Activated CD8-positive, alpha-beta memory T cell treated with anti-CD3 and anti-CD28 coated beads for 24 hours (primary cell): ENCODE measurements around the gene ACTL6B.

Experiments
- DNase-seq: peaks from one replicate; pipeline ENCODE4 v3.0.0-alpha.2; 2020

Gene ACTL6B

DNA sequence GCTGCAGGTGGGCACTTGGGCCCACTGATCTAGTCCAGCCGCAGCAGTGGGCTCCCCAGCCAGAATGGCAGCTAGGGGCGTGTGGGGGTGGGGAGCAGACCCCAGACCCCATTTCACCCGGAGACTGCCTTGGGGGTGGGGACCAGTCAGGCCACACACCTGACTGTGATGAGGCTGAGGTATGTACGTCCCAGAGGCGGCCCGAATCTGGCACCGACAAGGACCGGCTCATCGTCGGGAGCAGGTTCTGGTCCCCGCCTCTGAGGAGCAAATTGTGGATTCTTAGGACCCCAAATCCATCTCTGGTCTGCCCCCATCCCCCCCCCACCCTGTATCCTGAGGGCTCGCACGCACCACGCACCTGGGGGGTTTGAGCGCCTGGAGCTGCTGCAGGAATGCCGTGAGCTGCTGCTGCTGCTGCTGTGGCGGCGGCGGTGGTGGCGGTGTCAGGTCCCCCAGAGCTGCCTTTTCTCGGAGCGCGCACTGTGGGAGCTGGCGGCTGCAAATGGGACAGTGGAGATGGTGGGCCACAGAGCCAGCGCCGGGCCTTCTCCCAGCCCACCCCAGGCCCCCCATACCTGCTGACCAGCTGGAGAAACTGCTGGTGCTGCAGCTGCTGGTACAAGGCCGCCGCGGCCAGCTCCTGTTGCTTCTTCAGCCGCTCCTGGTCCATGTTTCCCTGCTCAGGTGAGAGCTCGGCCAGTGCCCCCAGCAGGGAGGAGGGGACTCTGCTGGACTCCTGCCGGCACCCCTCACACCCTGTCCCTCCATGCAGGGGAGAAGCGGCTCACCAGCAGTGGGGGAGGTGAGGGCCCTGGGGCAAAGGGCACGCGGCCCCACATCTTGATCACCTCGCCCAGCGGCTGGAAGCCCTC, 27.6 kb upstream of the ACTL6B start:
- no peak for DNase-seq

DNA sequence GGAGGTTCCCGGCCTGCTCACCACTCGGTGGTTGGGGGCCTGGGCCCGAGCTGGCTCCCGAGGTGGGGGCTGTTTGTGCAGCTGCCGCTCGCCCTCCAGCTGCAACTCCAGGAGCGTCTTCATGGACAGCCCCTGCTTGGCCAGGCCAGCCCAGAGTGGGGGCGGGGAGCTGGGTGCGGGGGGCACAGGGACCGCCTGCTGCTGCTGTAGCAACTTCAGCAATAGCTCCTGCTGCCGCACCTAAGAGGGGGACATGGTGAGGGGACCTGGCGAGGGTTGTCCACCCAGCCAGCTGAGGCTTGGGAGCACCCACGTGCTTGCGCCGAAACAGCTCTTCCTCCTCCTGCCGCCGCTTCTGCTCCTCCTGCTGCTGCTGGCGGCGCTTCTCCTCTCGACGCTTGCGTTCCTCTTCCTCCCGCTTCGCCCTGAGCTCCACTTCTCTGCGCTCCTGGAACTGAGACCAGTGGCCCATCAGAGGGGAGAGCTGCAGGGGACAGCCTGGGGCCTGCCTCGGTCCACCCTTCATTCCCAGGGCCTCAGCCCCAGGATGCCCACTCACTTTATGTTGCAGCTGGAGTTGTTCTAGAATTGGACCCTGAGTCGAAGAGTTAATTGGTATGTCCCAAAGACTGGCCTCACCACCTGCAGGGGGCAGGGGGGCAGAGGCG, 26.9 kb upstream of the ACTL6B start:
- DNase-seq: peak; percentile 57

DNA sequence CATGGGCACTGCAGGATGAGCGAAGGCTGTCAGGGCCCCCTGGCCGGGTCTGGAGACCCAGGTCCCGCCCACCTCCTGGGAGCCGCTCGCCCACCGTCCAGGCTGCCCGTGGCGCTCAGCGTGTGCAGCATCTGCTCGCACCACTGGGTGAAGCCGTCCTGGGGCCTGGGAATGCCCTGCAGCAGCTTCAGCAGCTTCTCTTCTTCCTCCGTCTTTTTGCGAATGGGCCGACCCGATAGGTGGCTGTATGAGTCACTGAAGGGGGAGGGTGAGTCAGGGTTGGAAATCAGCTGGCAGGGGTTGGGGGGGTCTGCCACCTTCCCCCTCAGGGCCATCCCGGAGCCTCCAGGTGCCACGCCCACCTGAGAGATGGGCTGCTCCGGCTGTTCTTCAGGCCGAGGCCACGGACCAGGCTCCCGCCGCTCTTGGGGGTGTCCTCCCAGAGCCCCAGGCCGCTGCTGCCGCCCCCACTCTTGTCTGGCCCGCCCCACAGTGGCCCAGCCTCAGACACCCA, 26.0 kb upstream of the ACTL6B start:
- DNase-seq: peak; percentile 66

DNA sequence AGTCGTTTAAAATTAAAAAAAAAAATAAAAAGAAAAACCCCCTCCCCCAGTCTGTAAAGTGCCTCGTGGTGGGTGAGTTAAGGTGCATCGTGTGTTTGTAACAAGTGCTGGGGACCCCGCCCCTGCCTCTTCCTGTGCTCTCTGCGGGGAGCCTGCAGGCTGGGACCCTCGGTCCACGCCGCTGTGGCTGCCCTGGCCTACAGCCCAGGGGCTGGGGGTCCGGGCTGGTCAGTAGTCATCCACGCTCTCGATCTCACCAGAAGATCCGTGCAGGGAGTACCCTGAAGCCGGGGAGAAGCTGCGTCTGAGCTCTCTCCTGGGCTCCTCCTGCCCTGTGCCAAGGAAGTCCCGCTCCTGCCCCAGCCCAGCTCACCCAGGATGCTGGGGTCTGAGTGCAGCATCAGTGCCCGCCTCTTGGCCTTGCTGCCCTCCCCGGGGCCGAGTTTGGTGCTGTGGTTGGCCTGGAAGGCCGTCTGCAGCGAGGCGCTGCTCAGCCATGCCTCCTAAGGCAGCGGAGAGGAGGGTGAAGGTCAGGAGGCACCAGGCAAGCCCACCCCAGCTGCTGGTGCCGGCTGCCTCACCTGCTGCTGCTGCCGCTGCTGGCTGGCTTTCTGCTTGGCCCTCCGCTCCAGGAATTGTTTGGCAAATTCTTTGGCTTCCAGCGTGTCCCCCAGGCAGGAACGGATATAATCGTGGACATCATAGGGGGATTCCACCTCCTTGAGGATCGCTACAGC, 25.4 kb upstream of the ACTL6B start:
- no peak for DNase-seq

DNA sequence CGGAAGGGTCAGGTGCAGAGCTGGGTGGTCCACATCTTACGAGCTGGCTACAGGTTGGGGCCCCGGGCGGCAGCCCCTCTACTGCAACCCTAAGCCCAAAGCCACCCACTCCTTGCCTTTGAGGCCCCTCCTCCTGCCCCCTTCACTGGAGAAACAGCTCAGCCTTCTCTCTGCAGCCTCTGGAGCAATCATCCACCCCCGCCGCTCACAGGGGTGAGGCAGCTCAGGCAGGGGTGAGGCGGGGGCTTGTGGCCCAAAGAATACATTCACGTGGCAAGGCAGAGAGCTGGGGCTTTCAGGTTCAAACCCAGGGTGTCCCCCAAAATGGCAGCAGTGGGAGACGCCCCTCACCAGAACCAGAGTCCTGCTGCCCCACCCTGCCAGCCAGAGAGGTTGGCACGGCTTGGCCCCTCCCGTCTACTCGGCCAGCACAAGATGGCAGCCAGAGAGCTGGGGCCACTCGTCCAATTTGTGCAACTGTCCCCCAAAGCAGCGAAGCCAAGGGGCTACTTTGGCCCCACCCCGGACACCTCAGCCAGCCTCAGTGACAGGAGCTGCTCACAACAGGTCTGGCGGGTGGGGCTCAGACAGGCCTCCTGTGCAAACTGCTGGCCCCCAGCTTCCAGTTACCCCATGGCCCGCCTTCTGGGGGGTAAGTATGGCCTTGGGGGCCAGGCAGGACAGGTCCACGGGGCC, 24.5 kb upstream of the ACTL6B start:
- DNase-seq: peak; percentile 63

DNA sequence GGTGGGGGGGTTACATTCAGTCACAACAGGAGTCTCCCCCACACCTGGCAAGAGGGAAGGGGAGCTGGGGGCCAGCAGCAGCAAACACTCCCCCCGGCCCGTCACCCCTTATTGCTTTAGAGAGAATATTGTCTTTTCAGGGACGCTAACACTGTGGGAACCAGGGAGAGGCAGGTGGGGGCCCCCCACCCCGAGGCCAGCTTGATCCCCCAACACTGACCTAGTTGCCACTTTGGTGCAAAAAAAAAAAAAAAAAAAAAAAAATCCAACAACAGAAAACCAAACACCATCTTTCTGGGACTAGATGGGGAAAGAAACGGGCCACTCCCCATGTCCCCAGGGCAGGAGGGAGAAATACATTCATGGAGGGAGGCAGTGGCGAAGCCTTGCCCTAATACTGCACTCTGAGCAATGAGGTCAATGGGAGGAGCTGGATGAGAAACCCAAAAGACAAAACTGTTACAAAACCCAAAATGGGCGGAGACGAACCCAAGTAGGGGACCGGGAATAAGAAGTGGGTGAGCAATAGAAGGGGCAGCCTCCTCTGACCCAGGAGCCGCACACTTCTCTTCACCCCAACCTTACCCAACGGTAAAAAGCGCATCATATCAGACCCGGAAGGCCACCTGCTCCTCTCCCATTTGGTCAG, 23.8 kb upstream of the ACTL6B start:
- DNase-seq: no peak

DNA sequence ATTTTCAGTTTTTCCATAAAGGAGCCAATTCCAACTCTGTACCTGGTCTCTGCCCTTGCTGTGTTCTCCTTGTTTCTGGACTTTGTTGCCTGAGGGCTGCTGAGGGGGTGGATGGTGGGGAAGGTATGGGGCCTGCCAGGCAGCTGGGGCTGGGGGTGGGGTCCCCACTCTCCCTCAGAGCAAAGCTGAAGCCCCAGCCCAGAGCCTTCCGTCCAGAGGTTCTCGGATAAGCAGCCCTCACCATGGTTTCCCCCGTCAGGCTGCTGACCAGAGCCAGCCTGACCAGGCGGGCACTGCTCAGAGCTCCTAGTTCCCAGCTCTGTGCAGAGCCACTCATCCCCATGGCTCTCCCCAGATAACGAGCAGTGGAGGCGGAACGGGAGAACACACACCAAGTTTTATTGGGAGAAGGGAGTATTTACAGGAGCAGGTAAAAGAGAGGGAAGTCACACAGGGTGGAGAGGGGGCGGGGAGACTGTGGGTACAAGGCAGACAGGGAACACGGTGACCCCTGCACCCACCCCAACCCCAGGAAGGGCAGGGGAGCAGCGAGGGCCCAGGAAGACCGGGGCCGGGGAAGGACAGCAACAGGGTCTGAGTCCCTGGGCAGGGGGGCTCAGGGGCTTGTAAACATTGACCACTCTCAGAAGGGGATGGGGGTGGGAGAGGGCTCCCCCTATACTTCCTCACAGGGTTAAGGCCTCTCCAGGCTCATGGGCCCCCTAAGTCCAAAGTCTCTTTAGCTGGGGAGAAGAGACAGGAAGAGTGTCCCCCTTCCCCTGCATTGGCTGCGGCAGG, 23.1 kb upstream of the ACTL6B start:
- DNase-seq: peak; percentile 57

DNA sequence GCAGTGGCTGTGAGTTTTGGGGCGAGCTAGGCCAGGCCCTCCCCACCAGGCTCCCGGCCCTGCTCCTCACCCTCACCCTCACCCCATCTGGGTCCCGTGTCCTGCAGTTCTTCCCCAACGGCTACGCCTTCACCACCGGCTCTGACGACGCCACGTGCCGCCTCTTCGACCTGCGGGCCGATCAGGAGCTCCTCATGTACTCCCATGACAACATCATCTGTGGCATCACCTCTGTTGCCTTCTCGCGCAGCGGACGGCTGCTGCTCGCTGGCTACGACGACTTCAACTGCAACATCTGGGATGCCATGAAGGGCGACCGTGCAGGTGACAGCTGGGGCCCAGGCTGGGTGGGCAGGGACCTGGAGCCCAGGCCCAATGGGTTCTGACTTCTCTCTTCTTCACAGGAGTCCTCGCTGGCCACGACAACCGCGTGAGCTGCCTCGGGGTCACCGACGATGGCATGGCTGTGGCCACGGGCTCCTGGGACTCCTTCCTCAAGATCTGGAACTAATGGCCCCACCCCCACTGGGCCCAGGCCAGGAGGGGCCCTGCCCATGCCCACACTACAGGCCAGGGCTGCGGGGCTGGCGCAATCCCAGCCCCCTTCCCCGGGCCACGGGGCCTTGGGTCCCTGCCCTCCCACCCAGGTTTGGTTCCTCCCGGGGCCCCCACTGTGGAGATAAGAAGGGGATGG, 22.2 kb upstream of the ACTL6B start:
- DNase-seq: peak; percentile 59

DNA sequence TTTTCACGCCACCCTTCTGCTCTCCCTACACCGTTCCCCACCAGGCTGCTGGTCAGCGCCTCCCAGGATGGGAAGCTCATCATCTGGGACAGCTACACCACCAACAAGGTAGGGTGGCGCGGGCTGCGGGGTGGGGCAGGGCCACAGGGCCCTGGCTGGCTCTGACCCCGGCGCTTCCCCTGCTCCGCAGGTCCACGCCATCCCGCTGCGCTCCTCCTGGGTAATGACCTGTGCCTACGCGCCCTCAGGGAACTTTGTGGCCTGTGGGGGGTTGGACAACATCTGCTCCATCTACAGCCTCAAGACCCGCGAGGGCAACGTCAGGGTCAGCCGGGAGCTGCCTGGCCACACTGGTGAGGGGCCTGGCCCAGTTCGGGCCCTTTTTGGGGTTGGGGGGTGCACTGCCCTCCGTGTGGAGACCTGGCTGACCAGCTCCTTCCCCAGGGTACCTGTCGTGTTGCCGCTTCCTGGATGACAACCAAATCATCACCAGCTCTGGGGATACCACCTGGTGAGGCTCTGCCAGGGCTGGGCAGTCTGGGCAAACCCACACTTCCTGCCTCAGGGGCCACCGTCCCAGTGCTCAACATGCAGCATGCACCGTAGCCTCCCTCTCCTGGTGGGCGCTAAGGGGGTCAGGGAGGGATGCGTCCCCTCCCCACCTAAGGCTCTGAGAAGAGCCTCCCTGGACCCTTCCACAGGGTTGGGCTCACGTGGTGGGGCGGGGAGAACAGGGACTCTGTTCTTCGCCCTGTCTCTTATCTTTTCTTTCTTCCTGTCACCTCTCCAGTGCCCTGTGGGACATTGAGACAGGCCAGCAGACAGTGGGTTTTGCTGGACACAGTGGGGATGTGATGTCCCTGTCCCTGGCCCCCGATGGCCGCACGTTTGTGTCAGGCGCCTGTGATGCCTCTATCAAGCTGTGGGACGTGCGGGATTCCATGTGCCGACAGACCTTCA, 21.3 kb upstream of the ACTL6B start:
- DNase-seq: peak; percentile 59

DNA sequence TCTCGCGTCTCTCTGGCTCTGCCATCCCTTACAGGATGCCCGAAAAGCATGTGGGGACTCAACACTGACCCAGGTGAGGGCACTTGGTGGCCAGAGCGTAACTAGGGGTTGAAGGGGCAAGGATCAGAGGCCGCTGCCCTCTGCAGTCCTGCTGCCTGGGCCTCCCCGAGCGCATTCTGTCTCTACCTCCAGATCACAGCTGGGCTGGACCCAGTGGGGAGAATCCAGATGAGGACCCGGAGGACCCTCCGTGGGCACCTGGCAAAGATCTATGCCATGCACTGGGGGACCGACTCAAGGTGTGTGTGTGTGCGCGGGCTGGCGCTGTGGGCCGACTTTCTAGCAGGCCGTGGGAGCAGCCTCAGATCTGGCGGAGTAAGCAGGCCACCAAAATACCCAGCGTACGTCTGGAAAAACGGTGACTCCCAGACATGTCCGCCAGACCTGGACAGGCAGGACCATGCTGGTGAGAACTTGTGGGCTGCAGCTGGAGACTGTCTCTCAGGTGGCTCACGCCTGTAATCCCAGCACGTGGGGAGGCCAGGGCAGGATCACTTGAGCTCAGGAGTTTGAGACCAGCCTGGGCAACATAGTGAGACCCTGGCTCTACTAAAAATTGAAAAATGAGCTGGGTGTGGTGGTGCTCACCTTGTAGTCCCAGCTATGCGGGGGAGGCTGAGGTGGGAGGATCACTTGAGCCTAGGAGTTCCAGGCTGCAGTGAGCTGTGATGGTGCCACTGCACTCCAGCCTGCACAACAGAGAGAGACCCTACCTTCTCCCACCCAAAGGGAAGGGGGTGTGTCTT, 20.5 kb upstream of the ACTL6B start:
- DNase-seq: no peak

DNA sequence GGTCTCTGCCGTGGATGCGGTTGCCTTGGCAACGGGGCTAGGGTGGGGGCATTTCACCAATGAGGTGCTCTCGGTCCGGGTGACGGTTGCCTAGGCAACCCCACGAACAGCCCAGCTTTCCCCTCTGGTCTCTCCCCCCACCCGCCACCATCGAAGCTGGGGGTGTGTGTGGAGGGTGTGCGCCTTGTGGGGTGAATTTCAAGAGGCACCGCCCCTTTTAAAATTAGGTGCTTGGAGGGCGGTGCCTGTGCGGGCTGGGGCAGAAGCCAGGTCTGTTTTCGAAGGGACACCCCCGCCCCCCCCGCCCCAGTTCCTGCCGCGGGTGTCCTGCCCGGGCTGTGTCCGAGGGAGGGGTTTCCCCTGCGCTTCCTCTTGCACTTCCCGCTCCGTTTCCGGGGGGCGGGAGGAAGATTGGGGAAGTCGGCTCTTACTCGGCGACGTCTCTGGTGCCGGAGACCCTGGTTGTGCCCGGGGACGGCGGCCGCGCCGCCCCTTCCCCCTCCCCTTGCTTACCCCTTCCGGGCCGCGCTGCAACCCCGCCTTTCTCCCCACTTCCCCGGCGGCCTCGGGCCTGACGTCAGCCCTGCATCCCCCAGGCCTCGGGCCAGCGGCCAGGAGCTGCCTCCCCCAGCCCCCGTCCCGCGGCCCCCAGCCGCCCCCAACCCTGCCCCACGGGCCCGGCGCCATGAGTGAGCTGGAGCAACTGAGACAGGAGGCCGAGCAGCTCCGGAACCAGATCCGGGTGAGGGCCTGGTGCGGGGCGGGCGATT, 19.5 kb upstream of the ACTL6B start:
- DNase-seq: peak; percentile 90

DNA sequence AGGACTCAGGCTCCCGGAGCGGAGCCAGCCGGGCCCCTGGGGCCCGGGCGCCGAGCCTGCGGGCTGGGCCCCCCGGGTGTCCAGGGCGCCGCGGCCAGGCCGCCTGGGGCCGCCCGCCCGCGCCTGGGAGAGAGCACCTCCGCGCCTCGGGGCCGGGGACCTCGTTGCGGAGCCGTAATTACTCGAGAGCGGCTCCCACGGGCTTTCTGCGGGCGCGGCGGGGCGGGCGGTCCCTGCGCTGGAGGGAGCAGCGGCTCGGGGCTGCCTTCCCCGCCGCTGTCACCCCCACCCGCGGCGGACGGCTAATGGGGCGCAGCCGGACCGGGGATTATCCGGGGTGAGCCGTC, 18.8 kb upstream of the ACTL6B start:
- DNase-seq: no peak

DNA sequence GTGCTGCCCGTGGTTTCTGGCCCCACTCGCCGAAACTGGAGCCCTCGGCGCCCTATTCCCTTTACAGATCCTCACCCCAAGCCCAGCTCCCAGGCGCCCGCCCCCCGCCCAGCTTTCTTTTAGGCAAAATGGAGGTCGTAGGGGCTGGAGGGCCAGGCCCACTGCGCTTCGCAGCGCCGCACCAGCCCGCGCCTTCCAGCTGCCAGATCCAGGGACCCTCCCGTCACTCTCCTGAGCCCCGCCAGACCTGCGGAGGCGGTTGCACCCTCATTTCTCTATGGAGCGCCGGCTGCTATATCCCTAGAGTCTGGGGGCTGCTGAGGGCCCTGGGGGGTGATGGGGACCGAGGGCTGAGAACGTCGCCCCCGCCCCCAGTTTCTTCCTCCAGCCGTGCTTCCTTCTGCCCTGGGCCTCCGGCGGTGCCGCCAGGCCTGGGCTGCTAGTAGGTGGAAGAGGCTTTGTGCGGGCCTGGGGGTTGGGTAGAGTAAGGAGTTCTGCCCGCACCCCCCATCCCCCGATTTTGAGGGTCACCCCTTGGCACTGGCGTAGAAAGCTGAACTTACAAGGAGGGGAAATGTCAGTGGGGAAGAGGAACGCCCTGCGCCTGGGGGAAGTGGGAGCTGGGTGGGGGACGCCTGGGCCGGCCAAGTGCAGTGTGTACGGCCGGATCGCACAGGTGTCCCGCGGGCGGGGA, 18.3 kb upstream of the ACTL6B start:
- DNase-seq: peak; percentile 73

DNA sequence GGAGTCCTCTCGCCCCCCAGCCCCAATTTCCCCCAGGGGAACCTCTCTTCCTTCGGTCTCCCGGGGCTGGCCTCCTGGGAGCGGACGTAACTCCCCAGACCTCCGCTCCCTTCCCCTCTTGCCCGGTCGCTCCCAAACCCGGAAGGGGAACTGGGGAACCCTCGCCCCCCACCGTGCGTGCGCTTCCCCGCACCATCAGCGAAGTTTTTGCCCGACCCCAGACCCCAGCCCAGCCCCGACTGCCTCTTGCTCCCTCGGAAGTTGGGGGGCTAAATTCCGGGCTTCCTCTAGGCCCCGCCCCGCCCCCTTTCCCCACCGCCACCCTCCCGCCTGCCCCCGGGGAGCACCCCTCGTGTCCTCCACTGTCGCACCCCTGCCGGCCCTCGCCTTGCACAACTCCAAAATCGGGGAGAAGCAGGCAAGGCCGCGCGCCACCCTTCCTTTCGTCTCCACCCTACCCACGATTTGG, 17.7 kb upstream of the ACTL6B start:
- DNase-seq: peak; percentile 85

DNA sequence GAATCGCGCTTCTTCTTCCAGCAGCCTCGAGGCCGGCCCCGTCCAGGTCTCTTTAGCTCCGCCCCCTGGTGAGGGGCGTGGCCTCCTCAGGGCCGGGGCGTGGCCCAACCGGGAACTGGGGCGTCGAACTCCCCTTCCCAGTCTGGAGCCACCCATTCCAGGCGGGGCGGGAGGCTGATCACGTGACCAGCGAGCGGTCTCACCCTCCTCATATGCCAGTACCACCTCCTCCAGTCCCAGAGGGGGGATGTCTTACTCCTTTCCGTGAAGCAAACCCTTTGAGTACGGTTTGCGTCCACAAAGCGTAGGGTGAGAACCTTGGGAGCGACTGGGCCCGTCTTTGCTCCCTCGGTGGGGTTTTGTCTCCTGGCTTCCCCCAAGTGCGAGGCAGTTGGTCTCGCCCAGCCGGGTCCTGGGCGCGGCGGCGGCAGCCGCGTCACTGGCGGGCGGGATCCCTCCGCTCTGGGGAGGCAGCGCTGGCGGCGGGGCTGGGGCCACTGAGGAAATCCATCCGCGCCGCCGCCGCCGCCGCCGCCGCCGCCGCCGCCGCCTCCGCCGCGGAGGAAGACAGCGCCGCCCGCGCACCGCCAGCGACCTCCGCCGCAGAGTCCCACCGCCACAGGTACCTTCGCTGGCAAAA, 17.2 kb upstream of the ACTL6B start, which contains the start of gene GNB2:
Gene GNB2, plus strand, starts transcription at position 439 of the 640 bp plus-strand sequence. CDS start 2,526 bp downstream, outside the sequence.
- peak; percentile 100 for DNase-seq
